GM12891 (cell line): ENCODE results near the gene DTD2.

Experiments used
- POLR2A ChIP-seq: IDR thresholded peaks from 2 replicates; pipeline ENCODE4 v1.6.1; 2011; ENCODE audit warnings: low read depth, low read length, control low read depth
- POLR2AphosphoS5 ChIP-seq: IDR thresholded peaks from 2 replicates; pipeline ENCODE4 v1.6.1; 2011; ENCODE audit warnings: low read depth, low read length, control low read depth
- POU2F2 ChIP-seq: IDR thresholded peaks from 2 replicates; pipeline ENCODE4 v1.6.1; 2011; ENCODE audit warnings: low read depth, mild to moderate bottlenecking, control low read depth, low read length, moderate library complexity
- SPI1 ChIP-seq: IDR thresholded peaks from 2 replicates; pipeline ENCODE4 v1.6.1; 2011; ENCODE audit warnings: low read depth, low read length, control low read depth
- TAF1 ChIP-seq: IDR thresholded peaks from 2 replicates; pipeline ENCODE4 v1.6.1; 2011; ENCODE audit warnings: low read depth, low read length, control low read depth

GRCh38 chr14:31492759-31493498, 35.6 kb upstream of the DTD2 start:
- no peak for TF ChIP-seq POLR2AphosphoS5
- TF ChIP-seq POLR2A: no peak
- TF ChIP-seq SPI1: no peak
- TF ChIP-seq POU2F2: no peak
- TF ChIP-seq TAF1: no peak
